Subcutaneous adipose tissue (tissue), 4 donors: ENCODE data around the gene SPACA4. TPM values are rescaled to one million over a fixed set of nuclear protein-coding genes. Genes with fewer than 3 reads are reported as not detected.

Source experiments
- CTCF ChIP-seq: fragments of 450-650 bp; IDR thresholded peaks from one replicate; pipeline ENCODE4 v1.5.1; 2016; ENCODE audit warnings: low read depth, mild to moderate bottlenecking, control low read depth, antibody characterized with exemption, moderate library complexity
- total RNA-seq, 4 donors: library from RNA; depleted of rRNA; stranded (reverse); fragments of >200 nt; gene quantifications; one replicate each; pipeline ENCODE4 v1.1.0, GENCODE V29; 2016

The SPACA4 gene
- total RNA-seq, 4 donors from 2014 or later: not detected

DNA sequence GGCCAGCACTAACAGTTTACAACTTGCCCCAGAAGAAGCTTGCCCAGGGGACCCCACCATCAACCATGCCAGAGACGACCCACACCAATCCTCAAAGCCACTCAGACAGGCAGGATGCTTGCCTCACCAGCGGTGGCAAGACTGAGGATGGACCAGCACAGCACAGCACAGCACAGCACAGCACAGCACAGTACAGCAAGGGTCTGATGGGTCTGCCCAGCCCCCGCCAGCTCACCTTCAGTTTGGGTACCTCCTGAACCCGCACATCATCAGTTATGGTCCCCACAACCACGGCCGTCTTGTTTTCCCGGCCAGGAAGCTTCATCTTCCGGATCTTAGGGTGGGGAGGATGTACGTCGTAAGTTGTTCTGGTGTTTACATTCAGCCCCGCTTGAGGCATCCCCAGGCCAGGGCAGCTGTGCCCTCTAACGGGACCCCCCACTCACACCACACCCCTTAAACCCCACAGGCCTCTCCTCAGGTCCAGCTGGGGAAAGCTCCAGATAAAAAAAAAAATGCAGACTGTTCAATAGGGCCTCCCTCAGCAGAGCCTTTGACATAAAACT, 10.0 kb downstream of the SPACA4 start:
- TF ChIP-seq CTCF: no peak

DNA sequence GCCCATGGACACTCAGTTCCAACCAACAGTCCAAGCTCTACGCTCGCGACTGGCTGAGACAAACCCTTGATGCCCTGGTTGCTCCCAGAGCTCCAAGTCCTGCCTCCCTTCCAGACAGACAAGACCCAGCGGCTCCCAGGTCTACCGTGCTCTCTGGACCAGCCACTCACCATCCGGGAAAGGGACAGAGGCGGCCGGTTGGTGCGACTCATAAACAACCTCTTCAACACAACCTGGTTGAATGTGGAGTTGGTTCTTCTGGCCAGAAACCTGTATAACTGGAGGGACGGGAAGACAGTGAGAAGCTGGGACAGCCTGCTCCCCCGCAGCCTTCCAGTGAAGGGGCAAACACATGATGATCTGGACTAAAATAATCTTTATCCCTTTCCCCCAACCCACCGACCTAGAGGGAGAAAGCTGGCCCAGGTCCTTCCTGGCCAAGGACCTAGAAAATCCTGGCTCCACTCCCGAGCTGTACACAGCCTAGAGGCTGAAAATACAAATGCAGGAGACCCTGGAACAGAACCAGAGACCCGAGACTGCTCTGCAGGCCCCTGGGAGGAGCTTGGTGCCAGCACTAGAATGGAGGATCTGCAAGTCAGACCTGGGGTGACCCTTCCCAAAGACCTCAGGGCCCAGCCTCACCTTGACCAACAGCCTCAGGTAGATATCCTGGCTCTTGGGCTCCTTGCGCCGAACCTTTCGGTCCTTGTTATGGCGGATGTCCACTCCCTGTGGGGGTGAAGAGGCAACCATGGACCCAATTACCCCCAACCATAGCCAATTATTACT, 10.8 kb downstream of the SPACA4 start:
- no peak for TF ChIP-seq CTCF

GRCh38 chr19:48618278-48618915, 11.9 kb downstream of the SPACA4 start:
- TF ChIP-seq CTCF: no peak

DNA sequence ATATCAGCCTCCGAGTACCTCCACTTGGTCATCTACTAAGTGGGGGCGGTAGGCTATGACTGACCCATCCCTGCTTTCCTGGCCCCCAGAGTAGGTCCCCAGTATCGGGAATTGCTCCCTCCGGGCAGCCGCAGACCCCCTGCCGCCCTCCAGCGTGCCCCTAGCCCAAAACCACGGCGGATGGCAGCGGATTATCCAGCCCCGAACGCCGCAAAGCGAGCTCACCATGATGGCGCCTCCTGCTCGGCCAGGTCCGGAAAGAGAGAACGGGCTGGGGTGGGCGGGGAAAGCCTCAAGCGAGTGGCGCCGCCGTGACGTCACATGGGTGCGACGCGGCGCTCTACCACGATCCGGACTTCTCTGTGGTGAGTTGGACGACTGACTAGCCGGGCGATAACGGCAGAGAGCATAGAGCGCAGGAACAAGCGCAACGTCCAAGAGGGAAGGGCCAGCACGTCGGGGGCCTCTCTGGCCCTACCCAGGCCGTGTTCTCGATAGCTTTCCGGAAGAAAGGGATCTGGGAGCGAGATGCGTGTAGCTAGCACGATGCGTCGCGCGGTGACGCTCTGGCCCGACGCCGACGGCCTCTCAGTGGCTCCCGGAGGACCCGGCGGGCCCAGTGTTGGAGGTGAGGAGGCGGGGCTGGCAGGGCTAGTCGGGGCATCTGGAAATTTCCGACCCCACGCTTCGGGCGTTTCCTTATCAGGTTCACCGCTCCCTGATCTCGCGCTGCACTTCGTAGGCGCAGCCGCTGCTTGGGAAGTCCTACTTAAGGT, 12.6 kb downstream of the SPACA4 start, which contains the start of the genes RPL18 and SPHK2:
TSS of gene RPL18 (minus strand) at position 263 of the 776 bp plus-strand sequence. CDS start at position 228, 35 bp downstream.
TSS of gene SPHK2 (plus strand) at position 591 of the 776 bp plus-strand sequence. CDS start 1,009 bp downstream, outside the sequence.
- no peak for TF ChIP-seq CTCF

DNA sequence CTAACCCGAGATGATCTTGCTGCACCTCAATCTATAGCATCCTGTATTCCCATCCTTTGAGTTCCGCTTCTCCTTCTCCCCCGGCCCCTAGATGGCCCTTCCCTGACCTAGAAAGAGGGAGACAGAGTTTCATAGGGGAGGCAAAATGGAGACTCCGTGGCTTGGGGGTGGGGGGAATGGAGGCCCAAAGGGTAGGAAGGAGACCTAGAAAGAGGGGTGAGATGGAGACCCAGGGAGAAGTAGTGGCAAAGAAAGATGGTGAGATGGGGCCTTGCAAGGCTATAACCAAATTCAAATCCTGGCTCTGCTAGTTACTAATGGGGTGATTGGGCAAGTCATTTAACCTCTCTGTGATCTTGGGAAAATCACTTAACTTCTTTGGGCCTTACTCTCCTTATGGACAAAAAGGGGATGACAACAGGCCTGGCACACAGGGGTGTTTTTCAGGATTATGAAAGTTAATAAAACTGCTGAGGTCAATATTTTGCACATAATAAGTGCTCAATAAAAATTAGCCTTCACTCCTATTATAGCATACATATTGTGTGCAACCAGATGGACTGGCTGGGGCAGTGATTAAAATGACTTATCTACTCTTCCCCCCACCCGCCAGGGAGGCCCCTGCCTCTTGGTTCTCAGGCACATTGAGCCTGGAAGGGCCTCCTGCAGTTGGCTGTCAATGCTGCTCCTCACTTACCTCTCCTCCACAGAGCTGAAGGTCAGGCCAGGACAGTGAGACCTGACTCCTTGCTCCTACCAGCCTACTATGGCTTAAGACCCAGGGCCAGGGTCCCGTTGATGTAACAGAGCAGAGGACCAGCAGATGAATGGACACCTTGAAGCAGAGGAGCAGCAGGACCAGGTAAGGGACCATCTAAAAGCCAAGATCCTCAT, 13.4 kb downstream of the SPACA4 start:
- no peak for TF ChIP-seq CTCF

DNA sequence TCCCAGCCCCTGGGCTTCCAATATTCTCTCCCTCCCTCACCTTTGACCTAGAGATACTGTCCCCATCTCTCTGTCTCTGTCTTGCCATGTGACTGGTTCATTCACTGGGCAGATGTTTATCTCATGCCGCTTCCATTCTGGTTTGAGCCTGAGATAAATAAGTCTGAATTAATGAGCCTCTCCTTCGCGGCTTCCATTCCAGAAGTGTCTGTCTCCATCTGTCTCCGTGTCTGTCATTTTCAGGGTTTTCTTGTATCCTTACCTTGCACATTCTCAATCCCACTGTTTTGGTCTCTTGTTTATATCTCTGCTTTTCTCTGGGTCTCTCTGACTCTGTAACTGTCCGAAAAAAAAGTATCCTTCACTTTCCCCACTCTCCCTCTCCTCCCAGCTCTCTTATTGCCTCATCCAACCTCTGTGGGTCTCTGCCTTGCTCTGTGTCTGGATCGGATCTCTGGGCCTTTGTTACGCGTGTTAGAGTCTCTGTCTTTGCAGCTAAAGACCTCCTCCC, 17.1 kb downstream of the SPACA4 start:
- no peak for TF ChIP-seq CTCF
